ENCODE results near the gene SELL. TPM values are rescaled to one million over a fixed set of nuclear protein-coding genes. Genes with fewer than 3 reads are reported as not detected.

Gene SELL
- 100 to 1,000 TPM; 362 to 365 TPM for total RNA-seq

DNA sequence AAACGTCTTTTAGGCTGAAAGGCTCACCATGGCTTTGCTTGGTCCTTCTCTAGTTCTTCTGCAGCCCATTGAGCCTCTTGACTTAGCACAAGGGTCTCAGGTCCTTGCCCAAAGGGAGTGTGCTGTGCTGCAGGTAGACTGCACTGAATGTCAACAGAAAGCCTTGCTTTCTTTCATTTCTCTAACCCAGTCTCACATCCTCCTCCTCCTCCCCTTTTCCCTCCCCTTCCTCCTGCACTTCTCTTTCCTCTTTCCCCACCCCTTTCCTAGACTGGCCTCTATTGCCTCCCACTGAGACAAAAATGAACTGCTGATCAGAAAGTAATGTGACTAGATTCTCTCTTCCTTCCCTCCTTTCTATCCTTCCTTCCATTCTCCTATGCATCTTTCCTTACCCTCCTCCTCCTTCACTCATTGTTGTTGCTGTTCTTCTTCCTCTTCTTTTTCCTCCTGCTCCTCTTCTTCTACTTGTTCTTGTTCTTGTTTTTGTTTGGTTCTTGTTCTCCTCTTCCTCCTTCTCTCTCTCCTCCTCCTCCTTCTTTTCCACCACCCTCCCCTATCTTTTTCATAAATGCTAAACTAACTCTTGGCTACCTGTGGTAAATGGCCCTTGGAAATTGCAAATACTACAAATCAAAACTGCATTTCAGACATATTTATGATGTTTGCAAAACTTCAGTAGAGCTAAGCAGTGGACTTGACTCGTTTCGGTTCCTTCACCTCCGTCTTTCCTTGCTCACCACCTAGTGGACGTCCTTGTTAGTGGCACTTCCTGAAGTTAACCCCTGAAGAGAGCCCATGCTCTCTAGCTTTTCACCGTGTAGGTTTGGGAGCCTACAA, at the start of gene SELL:
Gene SELL (minus strand): TSS at position 152 of the 840 bp plus-strand sequence. CDS start 122 bp downstream, at position 30.
- H3K27me3 Mint-ChIP-seq (ENCODE audit: low read depth) = peaks cover 5% of the 10 kb centered on the region
- H3K27ac Mint-ChIP-seq = peak within 1 kb of the TSS; percentile 94
- intact Hi-C loops (cut with micrococcal nuclease) = loop anchor here (1.0 to 5.0 kb wide), 16 partner anchors 17 to 1109 kb away; partner anchors contain the start of genes ATP1B1, F5, NME7 and SCYL3
- peaks cover 12% of the 10 kb centered on the region for H3K4me1 Mint-ChIP-seq (ENCODE audit: low read depth)
- CTCF ChIA-PET = interaction anchor here (0.6 to 11.0 kb wide), 41 partner anchors 9 to 453 kb away, joined by 3 to 262 read pairs (median 5); partner anchors contain the start of genes F5 and METTL18
- peaks cover 26% of the 10 kb centered on the region for H3K36me3 Mint-ChIP-seq (ENCODE audit: low read depth)
- H3K4me3 Mint-ChIP-seq = peak within 1 kb of the TSS; percentile 80
- H3K9me3 Mint-ChIP-seq = peaks cover 6% of the 10 kb centered on the region
- DNase-seq = peak; percentile 91

DNA sequence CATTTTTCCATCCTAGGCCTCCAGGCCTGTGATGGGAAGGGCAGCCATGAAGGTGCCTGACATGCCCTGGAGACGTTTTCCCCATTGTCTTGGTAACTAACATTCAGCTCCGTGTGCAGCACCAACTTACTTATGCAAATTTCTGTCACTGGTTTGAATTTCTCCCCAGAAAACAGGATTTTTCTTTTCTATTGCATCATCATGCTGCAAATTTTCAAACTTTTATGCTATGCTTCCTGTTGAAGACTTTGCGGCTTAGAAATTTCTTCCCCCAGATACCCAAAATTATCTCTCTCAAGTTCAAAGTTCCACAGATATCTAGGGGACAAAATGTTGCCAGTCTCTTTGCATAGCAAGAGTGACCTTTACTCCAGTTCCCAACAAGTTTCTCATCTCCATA, 47.6 kb upstream of the SELL start:
- intact Hi-C loops (cut with micrococcal nuclease) = no loop called here
- no peaks in the 10 kb centered on the region for H3K9me3 Mint-ChIP-seq
- no peak overlapping the region for H3K27ac Mint-ChIP-seq
- H3K27me3 Mint-ChIP-seq (ENCODE audit: low read depth) = no peaks in the 10 kb centered on the region
- H3K4me1 Mint-ChIP-seq (ENCODE audit: low read depth) = no peaks in the 10 kb centered on the region
- H3K36me3 Mint-ChIP-seq (ENCODE audit: low read depth) = no peaks in the 10 kb centered on the region
- DNase-seq = no peak
- no peak overlapping the region for H3K4me3 Mint-ChIP-seq
- CTCF ChIA-PET = interaction anchor here (1.3 kb wide), 1 partner anchor 11 kb away, joined by 3 read pairs; no protein-coding TSS in a partner anchor

DNA sequence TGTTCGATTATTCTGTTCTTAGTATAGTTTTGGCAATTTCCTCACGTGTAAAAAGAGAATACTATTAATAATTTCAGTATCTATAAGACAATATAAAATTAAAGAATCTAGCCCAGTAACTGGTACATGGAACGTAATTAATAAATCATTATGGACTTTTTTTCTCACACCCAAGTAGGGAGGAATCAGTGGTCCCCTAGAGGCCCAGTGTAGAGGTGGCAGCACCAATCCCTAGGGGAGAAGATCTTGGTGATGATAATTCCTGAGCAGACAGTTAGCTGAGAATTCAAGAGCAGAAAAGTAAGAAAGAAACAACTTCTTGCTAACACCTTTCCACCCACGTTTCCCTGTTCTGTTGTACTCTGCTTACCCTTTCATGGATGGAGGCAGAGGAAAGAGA, 42.1 kb upstream of the SELL start:
- no peak overlapping the region for H3K4me3 Mint-ChIP-seq
- H3K27me3 Mint-ChIP-seq (ENCODE audit: low read depth) = no peaks in the 10 kb centered on the region
- no peak for DNase-seq
- CTCF ChIA-PET = no interaction called here
- H3K9me3 Mint-ChIP-seq = no peaks in the 10 kb centered on the region
- intact Hi-C loops (cut with micrococcal nuclease) = no loop called here
- H3K36me3 Mint-ChIP-seq (ENCODE audit: low read depth) = no peaks in the 10 kb centered on the region
- no peaks in the 10 kb centered on the region for H3K4me1 Mint-ChIP-seq (ENCODE audit: low read depth)
- H3K27ac Mint-ChIP-seq = no peak overlapping the region

DNA sequence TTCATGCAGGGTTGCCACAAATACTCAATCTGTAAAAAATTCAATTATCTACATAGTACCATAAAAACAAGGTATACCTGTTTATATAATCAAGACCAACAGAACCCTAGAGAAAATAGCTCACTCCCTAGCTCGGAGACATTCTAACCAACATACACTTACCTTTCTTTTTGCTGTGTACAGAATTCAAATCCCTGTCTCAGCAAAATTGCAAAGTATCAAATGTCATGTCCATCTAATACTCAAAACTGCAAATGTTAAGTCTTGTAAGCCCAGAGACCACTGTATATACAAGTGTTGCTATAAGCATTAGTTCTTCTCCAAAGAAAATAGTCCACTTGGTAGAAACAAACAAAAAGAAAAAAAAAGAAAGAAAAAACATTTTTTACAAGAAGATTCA, 38.6 kb upstream of the SELL start:
- H3K27me3 Mint-ChIP-seq (ENCODE audit: low read depth) = no peaks in the 10 kb centered on the region
- H3K4me3 Mint-ChIP-seq = no peak overlapping the region
- H3K9me3 Mint-ChIP-seq = no peaks in the 10 kb centered on the region
- intact Hi-C loops (cut with micrococcal nuclease) = no loop called here
- H3K36me3 Mint-ChIP-seq (ENCODE audit: low read depth) = no peaks in the 10 kb centered on the region
- no peak overlapping the region for H3K27ac Mint-ChIP-seq
- no peaks in the 10 kb centered on the region for H3K4me1 Mint-ChIP-seq (ENCODE audit: low read depth)
- DNase-seq = no peak
- CTCF ChIA-PET = no interaction called here

DNA sequence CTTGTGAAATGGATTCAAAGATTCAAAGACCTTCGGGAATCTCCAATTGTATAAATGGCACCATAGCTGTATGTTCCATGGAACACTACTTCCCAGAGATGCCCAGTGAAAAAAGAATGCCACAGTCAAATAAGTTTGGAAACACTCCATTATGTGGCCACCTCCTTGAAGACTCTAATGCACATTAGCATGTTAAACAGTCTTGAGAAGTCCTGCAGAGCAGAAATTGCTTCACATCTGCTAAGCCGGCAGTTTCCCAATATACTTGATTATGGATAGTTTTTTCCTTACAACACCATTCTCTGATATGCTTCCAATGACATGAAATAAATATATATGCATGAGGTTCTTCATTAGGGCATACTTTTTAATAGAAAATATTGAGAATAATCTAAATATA, 35.1 kb upstream of the SELL start:
- Mint-ChIP-seq H3K27me3 (ENCODE audit: low read depth) (peaks cover 4% of the 10 kb centered on the region), H3K27ac (no peak overlapping the region), H3K4me3 (no peak overlapping the region), H3K9me3 (peaks cover 5% of the 10 kb centered on the region), H3K4me1 (ENCODE audit: low read depth) (no peaks in the 10 kb centered on the region), H3K36me3 (ENCODE audit: low read depth) (no peaks in the 10 kb centered on the region)
- DNase-seq = no peak
- intact Hi-C loops (cut with micrococcal nuclease) = no loop called here
- CTCF ChIA-PET = no interaction called here

DNA sequence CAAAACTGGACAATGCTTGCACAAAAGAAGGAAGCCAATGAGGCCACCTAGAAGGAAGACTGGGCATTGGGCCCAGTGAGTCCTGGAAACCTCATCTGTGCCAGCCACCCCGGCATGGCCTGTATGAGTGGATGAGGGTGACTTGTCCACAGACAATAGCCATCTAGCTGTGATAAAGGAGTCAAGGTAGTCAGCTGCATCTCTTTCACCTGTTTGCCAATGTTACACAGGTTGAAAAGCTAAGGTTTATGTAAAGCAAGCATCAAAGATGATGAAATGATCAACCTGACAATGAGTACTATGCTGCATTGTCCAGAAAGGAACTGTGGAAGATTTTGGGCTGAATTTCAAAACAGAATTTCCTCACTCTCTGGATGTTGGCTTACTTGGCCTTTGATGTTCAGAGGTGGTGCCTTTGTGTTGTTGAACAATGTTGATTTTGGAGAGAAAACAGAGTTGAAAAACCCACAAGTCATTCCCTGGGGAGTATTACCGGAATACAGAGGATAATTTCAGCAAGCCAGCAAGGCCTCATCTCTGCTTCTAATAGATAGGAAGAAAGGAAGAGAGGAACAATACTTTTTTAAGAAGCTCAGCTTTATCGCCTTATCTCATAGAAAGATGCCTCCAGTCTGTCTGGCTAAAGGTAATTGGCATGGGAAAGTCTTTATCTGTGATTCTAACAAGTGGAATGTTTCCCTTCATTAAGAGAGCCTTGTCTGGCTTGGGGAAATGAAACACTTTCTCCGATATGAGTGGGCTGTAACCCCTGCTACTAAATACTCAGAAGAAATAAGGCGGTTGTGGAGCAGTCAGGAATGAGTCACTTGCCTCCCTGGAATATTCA, 33.8 kb upstream of the SELL start:
- H3K36me3 Mint-ChIP-seq (ENCODE audit: low read depth) = no peaks in the 10 kb centered on the region
- intact Hi-C loops (cut with micrococcal nuclease) = no loop called here
- H3K9me3 Mint-ChIP-seq = peaks cover 5% of the 10 kb centered on the region
- no peaks in the 10 kb centered on the region for H3K4me1 Mint-ChIP-seq (ENCODE audit: low read depth)
- no peak for DNase-seq
- CTCF ChIA-PET = no interaction called here
- peaks cover 4% of the 10 kb centered on the region for H3K27me3 Mint-ChIP-seq (ENCODE audit: low read depth)
- H3K27ac Mint-ChIP-seq = no peak overlapping the region
- no peak overlapping the region for H3K4me3 Mint-ChIP-seq

DNA sequence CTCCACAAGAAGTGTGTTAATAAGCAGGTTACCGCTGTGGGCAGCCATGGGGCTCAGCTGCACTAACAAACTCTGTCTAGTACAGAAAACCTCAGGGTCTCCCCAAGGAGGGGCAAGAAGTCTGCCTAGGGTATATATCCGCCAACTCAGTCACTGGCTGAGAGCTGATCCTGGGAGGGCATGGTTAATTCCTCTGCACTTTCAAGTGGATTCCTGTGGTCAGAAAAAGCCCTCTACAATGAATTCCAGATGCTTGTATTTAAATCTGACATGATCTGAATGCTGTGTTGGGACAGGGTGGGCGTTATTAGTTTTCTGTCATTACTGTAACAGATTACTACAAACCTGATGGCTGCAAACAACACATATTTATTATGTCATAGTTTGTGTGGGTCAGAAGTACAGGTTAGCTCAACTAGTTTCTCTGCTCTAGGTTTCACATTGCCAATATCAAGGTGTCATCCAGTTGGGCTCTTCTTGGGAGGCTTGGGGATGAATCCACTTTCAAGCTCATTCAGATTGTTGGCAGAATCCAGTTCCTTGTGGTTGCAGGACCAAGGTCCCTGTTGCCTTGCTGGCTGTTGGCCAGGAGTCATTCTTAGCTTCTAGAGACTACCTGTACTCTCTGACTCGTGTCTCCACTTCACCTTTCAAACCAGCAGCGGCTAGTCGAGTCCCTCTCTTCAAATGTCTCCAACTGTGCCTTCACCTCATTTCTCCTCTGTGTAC, 30.4 kb upstream of the SELL start:
- Mint-ChIP-seq H3K4me3 (no peak overlapping the region), H3K27me3 (ENCODE audit: low read depth) (peaks cover 6% of the 10 kb centered on the region), H3K27ac (no peak overlapping the region), H3K9me3 (peaks cover 5% of the 10 kb centered on the region), H3K4me1 (ENCODE audit: low read depth) (no peaks in the 10 kb centered on the region), H3K36me3 (ENCODE audit: low read depth) (no peaks in the 10 kb centered on the region)
- intact Hi-C loops (cut with micrococcal nuclease) = no loop called here
- no peak for DNase-seq
- CTCF ChIA-PET = no interaction called here

DNA sequence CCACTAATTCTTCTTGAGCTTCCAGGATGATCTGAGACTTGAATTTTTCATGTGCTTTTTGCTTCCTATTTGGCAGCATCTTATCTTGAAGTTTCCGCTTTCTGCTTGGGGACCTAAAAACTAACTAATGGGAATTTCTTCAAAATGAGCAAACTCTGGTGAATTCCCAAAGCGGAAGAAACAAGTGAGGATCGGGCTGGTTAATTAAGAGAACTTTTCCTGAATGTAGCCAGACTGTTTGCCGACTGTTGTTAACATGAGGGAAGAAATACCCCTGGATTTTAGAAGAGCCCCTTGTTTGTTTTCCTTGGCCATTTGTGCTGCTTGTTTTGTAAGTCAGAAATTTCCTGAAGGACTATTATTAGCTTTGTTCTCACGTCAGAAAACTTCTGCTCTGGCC, 28.6 kb upstream of the SELL start:
- no peak for DNase-seq
- H3K36me3 Mint-ChIP-seq (ENCODE audit: low read depth) = no peaks in the 10 kb centered on the region
- H3K4me3 Mint-ChIP-seq = no peak overlapping the region
- no peaks in the 10 kb centered on the region for H3K4me1 Mint-ChIP-seq (ENCODE audit: low read depth)
- peaks cover 5% of the 10 kb centered on the region for H3K9me3 Mint-ChIP-seq
- H3K27ac Mint-ChIP-seq = no peak overlapping the region
- CTCF ChIA-PET = no interaction called here
- peaks cover 6% of the 10 kb centered on the region for H3K27me3 Mint-ChIP-seq (ENCODE audit: low read depth)
- intact Hi-C loops (cut with micrococcal nuclease) = no loop called here

DNA sequence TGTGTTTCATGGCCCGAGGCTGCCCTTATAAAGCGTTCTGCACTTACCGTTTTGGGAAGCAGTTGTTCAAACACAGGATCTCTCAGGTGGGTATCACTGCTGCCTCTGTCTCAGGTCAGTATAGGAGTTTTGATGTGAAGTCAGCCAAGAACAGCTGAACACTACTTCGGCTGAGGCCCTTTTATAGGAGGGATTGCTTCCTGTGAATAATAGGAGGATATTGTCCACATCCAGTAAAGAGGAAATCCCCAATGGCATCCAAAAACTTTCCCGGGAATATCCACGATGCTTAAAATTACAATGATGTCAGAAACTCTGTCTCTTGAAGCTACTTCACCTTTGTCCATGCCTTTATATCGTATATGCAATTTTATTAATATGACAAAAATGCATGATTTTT, 22.5 kb upstream of the SELL start, which contains the start of gene SELE:
Gene SELE (minus strand): TSS at position 156 of the 400 bp plus-strand sequence. CDS start 467 bp downstream, outside the sequence.
- H3K36me3 Mint-ChIP-seq (ENCODE audit: low read depth) = no peaks in the 10 kb centered on the region
- no peaks in the 10 kb centered on the region for H3K9me3 Mint-ChIP-seq
- H3K4me3 Mint-ChIP-seq = no peak within 1 kb of the TSS
- DNase-seq = no peak
- H3K4me1 Mint-ChIP-seq (ENCODE audit: low read depth) = no peaks in the 10 kb centered on the region
- H3K27me3 Mint-ChIP-seq (ENCODE audit: low read depth) = peaks cover 5% of the 10 kb centered on the region
- intact Hi-C loops (cut with micrococcal nuclease) = no loop called here
- H3K27ac Mint-ChIP-seq = no peak within 1 kb of the TSS
- CTCF ChIA-PET = interaction anchor here (0.6 kb wide), 1 partner anchor 283 kb away, joined by 5 read pairs; no protein-coding TSS in a partner anchor

DNA sequence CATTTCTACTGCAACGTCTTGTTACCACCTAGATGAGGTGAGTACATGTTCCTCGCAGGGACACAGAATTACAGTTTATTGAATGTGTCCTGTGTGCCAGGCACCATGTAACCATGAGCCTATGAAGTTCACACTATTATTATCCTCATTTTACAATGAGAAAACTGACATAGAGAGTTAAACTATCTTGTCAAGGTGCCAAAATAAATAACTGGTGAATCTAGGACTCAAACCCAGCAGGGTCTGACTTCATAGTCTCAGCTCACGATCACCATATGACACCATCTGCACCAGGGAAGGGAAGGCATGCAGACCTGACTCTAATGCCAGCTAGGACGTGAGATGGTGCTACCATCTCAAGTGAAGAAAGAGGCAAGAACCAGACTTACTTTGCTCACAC, 20.0 kb upstream of the SELL start:
- Mint-ChIP-seq H3K9me3 (no peaks in the 10 kb centered on the region), H3K4me1 (ENCODE audit: low read depth) (no peaks in the 10 kb centered on the region), H3K27me3 (ENCODE audit: low read depth) (peaks cover 3% of the 10 kb centered on the region), H3K4me3 (no peak overlapping the region), H3K36me3 (ENCODE audit: low read depth) (no peaks in the 10 kb centered on the region), H3K27ac (no peak overlapping the region)
- DNase-seq = no peak
- intact Hi-C loops (cut with micrococcal nuclease) = no loop called here
- CTCF ChIA-PET = no interaction called here

DNA sequence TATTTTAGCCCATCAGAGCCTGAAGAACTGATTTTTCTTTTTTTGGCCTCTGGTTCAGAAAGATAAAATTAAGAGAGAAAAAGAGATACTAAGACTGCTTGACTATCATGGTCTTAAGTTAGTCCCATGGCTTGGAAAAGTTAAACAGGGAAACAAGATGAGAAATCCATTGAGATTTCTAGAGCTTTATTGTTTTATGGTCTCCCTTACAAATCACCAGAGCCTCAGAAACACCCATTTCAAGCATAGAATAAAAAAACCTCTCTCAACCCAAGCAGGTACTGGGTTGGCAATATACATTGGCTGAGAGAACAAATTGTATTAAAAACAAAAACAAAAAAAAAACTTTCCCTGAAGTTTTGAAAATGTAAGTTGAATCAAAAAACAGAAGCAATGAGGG, 18.6 kb upstream of the SELL start:
- no peak for DNase-seq

DNA sequence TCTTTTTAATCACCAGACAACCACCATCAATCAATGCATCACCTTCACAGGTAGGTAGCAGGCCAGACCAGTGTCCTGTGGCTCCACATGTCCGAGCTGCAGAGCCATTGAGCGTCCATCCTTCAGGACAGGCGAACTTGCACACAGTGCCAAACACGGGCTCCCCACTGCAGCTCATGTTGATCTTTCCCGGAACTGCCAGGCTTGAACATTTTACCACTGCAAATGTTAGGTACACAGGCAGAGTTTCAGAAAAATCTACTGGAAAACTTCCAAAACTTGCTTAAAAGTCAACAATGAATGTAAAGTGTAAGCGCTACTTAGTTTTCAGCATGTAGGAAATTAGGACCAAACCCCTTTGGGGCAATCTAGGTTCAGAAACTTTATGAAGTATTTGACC, 15.9 kb upstream of the SELL start:
- Mint-ChIP-seq H3K27me3 (ENCODE audit: low read depth) (no peaks in the 10 kb centered on the region), H3K9me3 (no peaks in the 10 kb centered on the region), H3K36me3 (ENCODE audit: low read depth) (no peaks in the 10 kb centered on the region), H3K4me3 (no peak overlapping the region), H3K27ac (no peak overlapping the region), H3K4me1 (ENCODE audit: low read depth) (no peaks in the 10 kb centered on the region)
- CTCF ChIA-PET = interaction anchor here (0.6 to 1.2 kb wide), 3 partner anchors 15 to 213 kb away, joined by 3 to 4 read pairs (median 4); no protein-coding TSS in a partner anchor
- no peak for DNase-seq
- intact Hi-C loops (cut with micrococcal nuclease) = no loop called here

More for the DNA sequence above, 18.6 kb upstream of the SELL start:
- CTCF ChIA-PET = interaction anchor here (1.5 kb wide), 1 partner anchor 18 kb away, joined by 3 read pairs; no protein-coding TSS in a partner anchor
- intact Hi-C loops (cut with micrococcal nuclease) = no loop called here
- Mint-ChIP-seq H3K27me3 (ENCODE audit: low read depth) (peaks cover 3% of the 10 kb centered on the region), H3K36me3 (ENCODE audit: low read depth) (no peaks in the 10 kb centered on the region), H3K4me1 (ENCODE audit: low read depth) (no peaks in the 10 kb centered on the region), H3K4me3 (no peak overlapping the region), H3K27ac (no peak overlapping the region), H3K9me3 (no peaks in the 10 kb centered on the region)

Measured in activated naive CD4-positive, alpha-beta T cell treated with anti-CD3 and anti-CD28 coated beads for 36 hours (primary cell).